Measurements from ENCODE around the gene ZMYND8. TPM values are rescaled to one million over a fixed set of nuclear protein-coding genes. Genes with fewer than 3 reads are reported as not detected.
"Not testable (repeated sequence)": the region's sequence is repeated elsewhere in the genome, so short reads cannot be mapped to it uniquely, and the experiment has no call there.

The ZMYND8 gene
- total RNA-seq, 4 donors from 2014 or later = 22.7 to 44.5 (median 28.6) TPM

GRCh38 chr20:47392015-47392720 is 35.7 kb upstream of the ZMYND8 start:
- no peak for DNase-seq (ENCODE audit: low spot score)

GRCh38 chr20:47391276-47392010 is 34.9 kb upstream of the ZMYND8 start:
- TF ChIP-seq, protein P1, sequence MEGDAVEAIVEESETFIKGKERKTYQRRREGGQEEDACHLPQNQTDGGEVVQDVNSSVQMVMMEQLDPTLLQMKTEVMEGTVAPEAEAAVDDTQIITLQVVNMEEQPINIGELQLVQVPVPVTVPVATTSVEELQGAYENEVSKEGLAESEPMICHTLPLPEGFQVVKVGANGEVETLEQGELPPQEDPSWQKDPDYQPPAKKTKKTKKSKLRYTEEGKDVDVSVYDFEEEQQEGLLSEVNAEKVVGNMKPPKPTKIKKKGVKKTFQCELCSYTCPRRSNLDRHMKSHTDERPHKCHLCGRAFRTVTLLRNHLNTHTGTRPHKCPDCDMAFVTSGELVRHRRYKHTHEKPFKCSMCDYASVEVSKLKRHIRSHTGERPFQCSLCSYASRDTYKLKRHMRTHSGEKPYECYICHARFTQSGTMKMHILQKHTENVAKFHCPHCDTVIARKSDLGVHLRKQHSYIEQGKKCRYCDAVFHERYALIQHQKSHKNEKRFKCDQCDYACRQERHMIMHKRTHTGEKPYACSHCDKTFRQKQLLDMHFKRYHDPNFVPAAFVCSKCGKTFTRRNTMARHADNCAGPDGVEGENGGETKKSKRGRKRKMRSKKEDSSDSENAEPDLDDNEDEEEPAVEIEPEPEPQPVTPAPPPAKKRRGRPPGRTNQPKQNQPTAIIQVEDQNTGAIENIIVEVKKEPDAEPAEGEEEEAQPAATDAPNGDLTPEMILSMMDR (IDR thresholded peaks at IDR 0.05) = no peak
- ATAC-seq (ENCODE audit: low FRiP score) (no peak), DNase-seq (ENCODE audit: low spot score) (no peak)

More at GRCh38 chr20:47392015-47392720, 35.7 kb upstream of the ZMYND8 start:
- TF ChIP-seq, protein P1 (IDR thresholded peaks at IDR 0.05) = no peak
- peak; percentile 48 for ATAC-seq (ENCODE audit: low FRiP score)

- ATAC-seq (ENCODE audit: low FRiP score) (no peak), DNase-seq (ENCODE audit: low spot score) (no peak)
- TF ChIP-seq, protein P1 (IDR thresholded peaks at IDR 0.05) = no peak
Observed at GRCh38 chr20:47389867-47390347, 33.4 kb upstream of the ZMYND8 start.

- not testable (repeated sequence) for DNase-seq (ENCODE audit: low spot score); ATAC-seq (ENCODE audit: low FRiP score)
Observed at GRCh38 chr20:47385968-47386367, 29.5 kb upstream of the ZMYND8 start.

- ATAC-seq (ENCODE audit: low FRiP score) (no peak), DNase-seq (ENCODE audit: low spot score) (no peak)
- TF ChIP-seq, protein P1 (IDR thresholded peaks at IDR 0.05) = no peak
Observed at GRCh38 chr20:47382746-47383415, 26.4 kb upstream of the ZMYND8 start.

DNA sequence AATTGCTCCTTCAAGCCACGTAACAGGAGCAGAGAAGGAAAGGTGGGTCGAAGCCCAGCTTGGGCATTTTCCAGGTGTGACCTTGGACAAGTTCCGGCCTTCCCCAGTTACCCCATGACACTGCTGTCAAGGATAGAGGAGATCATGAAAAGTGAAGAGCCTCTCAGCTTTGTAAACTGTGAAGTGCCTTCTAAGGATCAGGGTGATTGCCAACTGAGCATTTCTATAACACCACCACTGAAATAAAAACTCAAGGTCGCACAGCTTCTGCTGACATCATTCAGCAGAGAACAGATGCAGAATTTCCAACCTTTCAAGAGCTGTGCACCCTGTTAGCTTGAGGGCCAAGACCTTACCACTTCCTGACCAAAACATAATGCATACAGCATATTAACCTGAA is 24.0 kb upstream of the ZMYND8 start:
- DNase-seq (ENCODE audit: low spot score) = no peak
- ATAC-seq (ENCODE audit: low FRiP score) = no peak

More for the DNA sequence above, 24.0 kb upstream of the ZMYND8 start:
- TF ChIP-seq, protein P1 (IDR thresholded peaks at IDR 0.05) = no peak
